CD4-positive, alpha-beta T cell (primary cell): ENCODE results near the gene ACKR1. TPM values are rescaled to one million over a fixed set of nuclear protein-coding genes. Genes with fewer than 3 reads are reported as not detected.

Experiments
- ATAC-seq: fragments of 200-7000 bp; cut with Tn5 transposase; one replicate; pipeline ENCODE4 v1.10.0; 2022; ENCODE audit warnings: mild to moderate bottlenecking; ENCODE audit not compliant: poor library complexity
- CTCF ChIA-PET: fragments of 350-600 bp; sonication (Branson Sonifier 250); formaldehyde crosslinking; loops from one replicate; lab custom pipeline; 2021; ENCODE audit warnings: antibody characterized with exemption, inconsistent platforms; lab: Charles Lee
- POLR2A ChIA-PET: fragments of 350-600 bp; sonication (Branson Sonifier 250); formaldehyde crosslinking; loops from one replicate; lab custom pipeline; 2021; ENCODE audit warnings: antibody characterized with exemption, inconsistent platforms; lab: Charles Lee
- DNase-seq, 14 experiments: peaks; one replicate each; pipeline ENCODE4 v3.0.0-alpha.2; 2013 to 2020; ENCODE audit warnings: mixed read lengths in 2 of 14
- H3K27ac ChIP-seq, 2 donors: one replicate each; pipeline versions ENCODE4 v1.5.1 to v1.7.0; 2013; ENCODE audit warnings: low read length in 2 of 2, low read depth in 1 of 2, mild to moderate bottlenecking in 1 of 2
- H3K27me3 ChIP-seq, 2 experiments: 1 replicate in 1 of 2; 2 replicates in 1 of 2; pipeline versions ENCODE4 v1.6.1 to v1.7.0; 2013; ENCODE audit warnings: low read length in 2 of 2, control low read depth in 1 of 2, mild to moderate bottlenecking in 1 of 2, moderate library complexity in 1 of 2; ENCODE audit not compliant: insufficient read depth in 2 of 2, control insufficient read depth in 1 of 2
- H3K36me3 ChIP-seq: one replicate; pipeline ENCODE4 v1.6.1; 2013; ENCODE audit warnings: low read length, control low read depth; ENCODE audit not compliant: insufficient read depth
- H3K4me1 ChIP-seq: one replicate; pipeline ENCODE4 v1.6.1; 2013; ENCODE audit warnings: low read length, control low read depth; ENCODE audit not compliant: insufficient read depth
- H3K4me3 ChIP-seq: one replicate; pipeline ENCODE4 v1.5.1; 2013; ENCODE audit warnings: mild to moderate bottlenecking, low read length, moderate library complexity
- H3K9me3 ChIP-seq, 2 experiments: 1 replicate in 1 of 2; 2 replicates in 1 of 2; pipeline versions ENCODE4 v1.6.1 to v1.7.0; 2013; ENCODE audit warnings: low read length in 2 of 2, mild to moderate bottlenecking in 2 of 2, control low read depth in 1 of 2, moderate library complexity in 1 of 2; ENCODE audit not compliant: control insufficient read depth in 1 of 2, insufficient read depth in 1 of 2
- H3K27ac Mint-ChIP-seq: one replicate; pipeline ENCODE4 v1.8.0; 2020; ENCODE audit warnings: mixed read lengths
- H3K27me3 Mint-ChIP-seq: one replicate; pipeline ENCODE4 v1.8.0; 2021; ENCODE audit warnings: mixed read lengths
- H3K36me3 Mint-ChIP-seq: one replicate; pipeline ENCODE4 v1.8.0; 2021; ENCODE audit warnings: low read depth, mixed read lengths
- H3K4me1 Mint-ChIP-seq: one replicate; pipeline ENCODE4 v1.8.0; 2021; ENCODE audit warnings: low read depth, mixed read lengths
- H3K4me3 Mint-ChIP-seq: one replicate; pipeline ENCODE4 v1.8.0; 2020; ENCODE audit warnings: mild to moderate bottlenecking, mixed read lengths
- H3K9me3 Mint-ChIP-seq: one replicate; pipeline ENCODE4 v1.8.0; 2020; ENCODE audit warnings: mixed read lengths
- intact Hi-C, 2 experiments: fragments of 100-400 bp; cut with DNase I in 1 of 2; cut with micrococcal nuclease in 1 of 2; formaldehyde crosslinking; loops; one replicate each; pipeline versions ENCODE4 v1.15.1 to v1.9.0; 2023 to 2025; cut with DNase I, micrococcal nuclease
- polyA plus RNA-seq, 2 donors: library from polyadenylated mRNA; unstranded; fragments of 120-200 nt; gene quantifications; one replicate each; pipeline ENCODE4 v1.2.1, GENCODE V29; 2013
- total RNA-seq, 174 experiments: library from RNA in 2 of 174; stranded (reverse) in 2 of 174; gene quantifications; one replicate each; pipeline ENCODE4 v1.2.3 and lab custom pipeline; 2021 to 2026
- TF ChIP-seq, protein P1 (sequence below): fragments of 200-600 bp; IDR thresholded peaks from one replicate; pipeline ENCODE4 v1.8.0; 2022; ENCODE audit warnings: antibody characterized with exemption, mild to moderate bottlenecking

The ACKR1 gene, protein sequence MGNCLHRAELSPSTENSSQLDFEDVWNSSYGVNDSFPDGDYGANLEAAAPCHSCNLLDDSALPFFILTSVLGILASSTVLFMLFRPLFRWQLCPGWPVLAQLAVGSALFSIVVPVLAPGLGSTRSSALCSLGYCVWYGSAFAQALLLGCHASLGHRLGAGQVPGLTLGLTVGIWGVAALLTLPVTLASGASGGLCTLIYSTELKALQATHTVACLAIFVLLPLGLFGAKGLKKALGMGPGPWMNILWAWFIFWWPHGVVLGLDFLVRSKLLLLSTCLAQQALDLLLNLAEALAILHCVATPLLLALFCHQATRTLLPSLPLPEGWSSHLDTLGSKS
- total RNA-seq = not detected
- not detected for polyA plus RNA-seq (2013, experiment 1 of 2)
- polyA plus RNA-seq (2013, experiment 2 of 2) = 0.11 TPM
- 0 to 0.24 (median 0) reads per million in 172 experiments for total RNA-seq (lab: John Stamatoyannopoulos, UW)

DNA sequence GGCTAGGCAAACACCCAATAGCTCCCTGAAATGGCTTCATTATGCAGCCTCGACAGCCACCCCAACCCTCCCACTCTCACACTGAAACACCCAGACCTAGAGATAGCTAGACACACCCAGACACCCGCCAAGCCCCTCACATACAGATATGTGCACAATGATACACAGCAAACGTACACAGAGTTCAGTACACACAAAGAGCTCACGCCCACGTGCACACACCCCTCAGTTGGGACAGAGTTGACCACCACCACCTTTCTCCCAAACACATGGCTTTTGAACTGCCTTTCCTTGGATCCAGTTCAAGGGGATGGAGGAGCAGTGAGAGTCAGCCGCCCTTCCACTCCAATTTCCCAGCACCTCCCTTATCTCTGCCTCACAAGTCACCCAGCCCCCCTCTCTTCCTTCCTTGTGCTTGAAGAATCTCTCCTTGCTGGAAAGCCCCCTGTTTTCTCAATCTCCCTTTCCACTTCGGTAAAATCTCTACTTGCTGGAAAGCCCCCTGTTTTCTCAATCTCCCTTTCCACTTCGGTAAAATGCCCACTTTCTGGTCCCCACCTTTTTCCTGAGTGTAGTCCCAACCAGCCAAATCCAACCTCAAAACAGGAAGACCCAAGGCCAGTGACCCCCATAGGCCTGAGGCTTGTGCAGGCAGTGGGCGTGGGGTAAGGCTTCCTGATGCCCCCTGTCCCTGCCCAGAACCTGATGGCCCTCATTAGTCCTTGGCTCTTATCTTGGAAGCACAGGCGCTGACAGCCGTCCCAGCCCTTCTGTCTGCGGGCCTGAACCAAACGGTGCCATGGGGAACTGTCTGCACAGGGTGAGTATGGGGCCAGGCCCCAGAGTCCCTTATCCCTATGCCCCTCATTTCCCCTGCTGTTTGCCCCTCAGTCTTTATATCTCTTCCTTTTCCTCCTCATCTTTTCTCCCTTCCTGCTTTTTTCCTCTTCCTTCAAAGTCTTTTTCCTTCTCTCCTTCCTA, at the start of gene ACKR1:
Gene ACKR1 (plus strand): TSS at position 715 of the 981 bp plus-strand sequence. CDS start 85 bp downstream, at position 800.
- Mint-ChIP-seq H3K27me3 (peaks cover 82% of the 10 kb centered on the region), H3K4me1 (no peaks in the 10 kb centered on the region), H3K27ac (no peak within 1 kb of the TSS), H3K4me3 (no peak within 1 kb of the TSS), H3K36me3 (no peaks in the 10 kb centered on the region), H3K9me3 (no peaks in the 10 kb centered on the region)
- H3K27me3 ChIP-seq = peaks cover 14 to 47% of the 10 kb centered on the region in 2 experiments
- no peak within 1 kb of the TSS for H3K4me3 ChIP-seq
- ChIA-PET CTCF (no interaction called here), POLR2A (no interaction called here)
- no peak for ATAC-seq
- no peak within 1 kb of the TSS for H3K27ac ChIP-seq
- H3K4me1 ChIP-seq = no peaks in the 10 kb centered on the region
- TF ChIP-seq, protein P1, sequence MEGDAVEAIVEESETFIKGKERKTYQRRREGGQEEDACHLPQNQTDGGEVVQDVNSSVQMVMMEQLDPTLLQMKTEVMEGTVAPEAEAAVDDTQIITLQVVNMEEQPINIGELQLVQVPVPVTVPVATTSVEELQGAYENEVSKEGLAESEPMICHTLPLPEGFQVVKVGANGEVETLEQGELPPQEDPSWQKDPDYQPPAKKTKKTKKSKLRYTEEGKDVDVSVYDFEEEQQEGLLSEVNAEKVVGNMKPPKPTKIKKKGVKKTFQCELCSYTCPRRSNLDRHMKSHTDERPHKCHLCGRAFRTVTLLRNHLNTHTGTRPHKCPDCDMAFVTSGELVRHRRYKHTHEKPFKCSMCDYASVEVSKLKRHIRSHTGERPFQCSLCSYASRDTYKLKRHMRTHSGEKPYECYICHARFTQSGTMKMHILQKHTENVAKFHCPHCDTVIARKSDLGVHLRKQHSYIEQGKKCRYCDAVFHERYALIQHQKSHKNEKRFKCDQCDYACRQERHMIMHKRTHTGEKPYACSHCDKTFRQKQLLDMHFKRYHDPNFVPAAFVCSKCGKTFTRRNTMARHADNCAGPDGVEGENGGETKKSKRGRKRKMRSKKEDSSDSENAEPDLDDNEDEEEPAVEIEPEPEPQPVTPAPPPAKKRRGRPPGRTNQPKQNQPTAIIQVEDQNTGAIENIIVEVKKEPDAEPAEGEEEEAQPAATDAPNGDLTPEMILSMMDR = no peak
- H3K36me3 ChIP-seq = no peaks in the 10 kb centered on the region
- H3K9me3 ChIP-seq = peaks cover 0 to 8% of the 10 kb centered on the region in 2 experiments
- no peak for DNase-seq
- intact Hi-C loops = no loop called here

DNA sequence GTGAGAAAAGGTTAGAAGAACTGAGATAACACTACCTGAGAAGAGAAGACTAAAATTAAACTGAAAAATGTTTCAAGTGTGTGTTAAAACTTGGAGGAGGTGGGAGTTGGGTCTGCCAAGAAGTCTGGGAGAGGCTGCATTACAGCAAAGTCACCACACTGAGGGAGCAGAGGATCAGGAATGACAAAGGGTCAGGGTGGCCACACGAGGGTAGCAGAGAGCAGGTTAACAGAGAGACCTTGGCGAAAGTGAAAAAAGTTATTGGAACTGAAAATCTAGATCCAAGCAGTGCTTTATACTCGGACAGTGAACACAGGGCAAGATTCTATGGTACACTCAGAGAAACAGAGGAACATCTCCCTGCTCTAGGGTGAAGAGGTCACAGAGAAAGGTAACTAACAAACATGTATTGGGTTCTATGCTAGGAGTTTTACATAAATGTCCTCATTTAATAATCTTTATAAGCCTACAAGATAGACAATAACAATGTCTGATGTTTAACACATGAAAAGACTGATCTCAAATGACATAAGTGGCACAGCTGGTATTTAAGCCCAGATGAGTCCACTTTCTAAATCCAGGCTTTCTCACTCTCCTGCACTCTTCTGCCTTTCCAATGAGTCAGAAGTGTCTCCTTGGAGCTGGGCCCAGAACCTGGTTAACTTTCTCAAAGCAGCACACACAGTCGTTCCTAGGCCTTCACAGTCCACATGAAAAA, 43.5 kb upstream of the ACKR1 start:
- Mint-ChIP-seq H3K36me3 (no peaks in the 10 kb centered on the region), H3K4me3 (no peak overlapping the region), H3K27ac (no peak overlapping the region), H3K9me3 (no peaks in the 10 kb centered on the region), H3K27me3 (peaks cover 75% of the 10 kb centered on the region), H3K4me1 (no peaks in the 10 kb centered on the region)
- peak; percentile 30 to 73 (median 45) for DNase-seq
- ChIA-PET POLR2A (interaction anchor here (0.6 kb wide), 1 partner anchor 920 kb away, joined by 3 read pairs; no protein-coding TSS in a partner anchor), CTCF (no interaction called here)
- H3K36me3 ChIP-seq = no peaks in the 10 kb centered on the region
- no peaks in the 10 kb centered on the region for H3K4me1 ChIP-seq
- TF ChIP-seq, protein P1 = peak; percentile 81
- ATAC-seq = peak; percentile 79
- H3K9me3 ChIP-seq = no peaks in the 10 kb centered on the region
- intact Hi-C loops = loop anchor here (2.0 to 10.0 kb wide), 3 partner anchors 731 to 846 kb away; no protein-coding TSS in a partner anchor
- no peak overlapping the region for H3K27ac ChIP-seq
- H3K4me3 ChIP-seq = no peak overlapping the region
- peaks cover 0 to 38% of the 10 kb centered on the region in 2 experiments for H3K27me3 ChIP-seq

DNA sequence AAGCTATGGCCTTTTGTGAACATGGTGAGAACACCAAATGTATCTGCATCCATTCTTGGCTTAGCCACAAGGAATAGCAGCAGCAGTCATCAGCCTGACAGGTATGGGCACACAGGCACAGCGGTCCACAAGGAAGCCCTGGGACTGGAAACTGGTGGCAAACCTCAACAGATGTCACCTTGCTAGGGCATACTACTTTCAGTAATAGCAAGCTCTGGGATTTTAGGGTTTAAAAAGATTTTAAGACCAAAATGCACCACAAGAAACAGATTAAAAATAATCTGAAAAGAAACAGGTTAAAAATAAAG, 43.0 kb upstream of the ACKR1 start:
- ATAC-seq (no peak), DNase-seq (no peak)
- Mint-ChIP-seq H3K4me3 (no peak overlapping the region), H3K27ac (no peak overlapping the region), H3K9me3 (no peaks in the 10 kb centered on the region), H3K4me1 (no peaks in the 10 kb centered on the region), H3K27me3 (peaks cover 78% of the 10 kb centered on the region), H3K36me3 (no peaks in the 10 kb centered on the region)
- H3K36me3 ChIP-seq = no peaks in the 10 kb centered on the region
- TF ChIP-seq, protein P1 = no peak
- peaks cover 0 to 38% of the 10 kb centered on the region in 2 experiments for H3K27me3 ChIP-seq
- no peaks in the 10 kb centered on the region for H3K4me1 ChIP-seq
- H3K27ac ChIP-seq = no peak overlapping the region
- no peak overlapping the region for H3K4me3 ChIP-seq
- ChIA-PET POLR2A (interaction anchor here (0.6 kb wide), 1 partner anchor 919 kb away, joined by 3 read pairs; no protein-coding TSS in a partner anchor), CTCF (no interaction called here)
- intact Hi-C loops = loop anchor here (2.0 to 10.0 kb wide), 3 partner anchors 731 to 845 kb away; no protein-coding TSS in a partner anchor
- H3K9me3 ChIP-seq = no peaks in the 10 kb centered on the region
